ENCODE results near the gene TMEM182. TPM values are rescaled to one million over a fixed set of nuclear protein-coding genes. Genes with fewer than 3 reads are reported as not detected.

TMEM182 gene, protein sequence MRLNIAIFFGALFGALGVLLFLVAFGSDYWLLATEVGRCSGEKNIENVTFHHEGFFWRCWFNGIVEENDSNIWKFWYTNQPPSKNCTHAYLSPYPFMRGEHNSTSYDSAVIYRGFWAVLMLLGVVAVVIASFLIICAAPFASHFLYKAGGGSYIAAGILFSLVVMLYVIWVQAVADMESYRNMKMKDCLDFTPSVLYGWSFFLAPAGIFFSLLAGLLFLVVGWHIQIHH
- 3.7 TPM for total RNA-seq
- long read RNA-seq, partial matches to known transcripts, result 0 of 6 reads
- long read RNA-seq, other reads (novel, unspliced or antisense), result 1 of 6 reads

GRCh38 chr2:102761763-102762162, at the start of gene TMEM182:
Gene TMEM182 (plus strand): TSS chr2:102762031. CDS start chr2:102762218, 187 bp downstream.
- no peaks in the 10 kb centered on the region for H3K27me3 ChIP-seq (ENCODE audit: low read depth)
- ATAC-seq (no peak), DNase-seq (no peak)
- intact Hi-C loops (cut with DNase I), result no loop called here
- no peaks in the 10 kb centered on the region for H3K36me3 ChIP-seq
- H3K27ac ChIP-seq, result no peak within 1 kb of the TSS
- no peaks in the 10 kb centered on the region for H3K9me3 ChIP-seq
- TF ChIP-seq CTCF (IDR thresholded peaks at IDR 0.05), result no peak
- no peak within 1 kb of the TSS for H3K4me3 ChIP-seq
- no peaks in the 10 kb centered on the region for H3K4me1 ChIP-seq

DNA sequence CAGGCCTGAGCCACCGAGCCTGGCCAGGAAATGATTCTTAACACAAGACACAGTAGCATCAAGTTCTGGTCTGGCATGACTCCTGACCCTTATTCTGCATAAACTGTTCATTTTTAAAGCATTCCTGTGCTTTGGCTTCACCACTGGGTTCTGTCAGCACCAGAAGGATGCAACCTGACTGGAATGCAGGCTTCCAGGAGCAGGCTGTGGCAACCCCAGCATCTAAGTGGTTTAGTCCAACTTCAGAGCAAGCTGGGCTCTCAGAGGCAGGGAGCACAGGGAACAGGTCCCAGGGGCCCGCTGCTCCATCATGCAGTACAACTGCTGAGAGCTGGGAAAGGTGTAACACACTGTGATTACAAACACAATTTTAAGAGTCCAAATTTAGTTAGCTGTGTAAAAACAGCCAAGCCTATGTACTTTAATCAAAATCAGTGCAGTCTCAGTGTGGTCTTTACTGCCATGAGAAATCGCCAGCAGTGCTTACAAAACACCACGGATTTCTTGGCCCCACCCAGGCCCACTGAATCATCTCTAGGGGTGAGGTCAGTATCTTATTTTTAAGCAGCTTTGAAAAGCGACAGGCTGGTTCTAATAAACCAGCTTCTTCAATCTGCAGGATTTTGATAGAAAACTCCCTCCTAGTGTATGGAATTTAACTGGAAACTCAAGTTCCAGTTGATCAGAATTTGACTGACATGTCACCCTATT, 44.4 kb upstream of the TMEM182 start:
- intact Hi-C loops (cut with DNase I), result no loop called here
- TF ChIP-seq CTCF (IDR thresholded peaks at IDR 0.05), result no peak
- H3K9me3 ChIP-seq, result no peaks in the 10 kb centered on the region
- H3K27ac ChIP-seq, result no peak overlapping the region
- no peak for DNase-seq
- H3K4me1 ChIP-seq, result no peaks in the 10 kb centered on the region
- no peaks in the 10 kb centered on the region for H3K27me3 ChIP-seq (ENCODE audit: low read depth)
- no peak for ATAC-seq
- H3K36me3 ChIP-seq, result peaks cover 44% of the 10 kb centered on the region
- H3K4me3 ChIP-seq, result no peak overlapping the region

GRCh38 chr2:102718387-102719316, 43.2 kb upstream of the TMEM182 start:
- H3K27me3 ChIP-seq (ENCODE audit: low read depth), result no peaks in the 10 kb centered on the region
- ATAC-seq (no peak), DNase-seq (no peak)
- no peaks in the 10 kb centered on the region for H3K9me3 ChIP-seq
- no peak overlapping the region for H3K27ac ChIP-seq
- no peak for TF ChIP-seq CTCF (IDR thresholded peaks at IDR 0.05)
- no peak overlapping the region for H3K4me3 ChIP-seq
- H3K36me3 ChIP-seq, result peaks cover 56% of the 10 kb centered on the region
- no peaks in the 10 kb centered on the region for H3K4me1 ChIP-seq
- intact Hi-C loops (cut with DNase I), result no loop called here

DNA sequence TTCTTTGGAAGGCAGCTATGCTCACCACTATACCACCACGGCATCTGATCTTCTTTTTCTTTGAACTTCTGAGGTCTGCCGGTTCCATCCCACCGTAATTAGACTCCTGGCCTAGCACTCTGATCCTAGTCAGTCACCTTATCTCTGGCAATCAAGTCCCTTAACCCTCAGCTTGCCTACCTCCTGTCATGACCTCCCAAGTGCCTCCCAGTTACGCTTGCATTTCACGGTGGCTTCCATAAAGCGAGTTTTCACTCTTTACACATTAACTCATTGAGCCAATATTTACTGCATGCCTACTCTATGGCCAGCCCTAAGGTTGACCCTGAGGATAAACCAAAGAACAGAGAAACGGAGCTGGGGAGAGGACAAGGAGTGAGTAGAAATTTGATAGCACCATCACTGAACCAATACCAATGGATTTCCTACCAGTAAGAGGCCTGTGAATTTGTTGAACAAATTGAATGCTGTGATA, 37.8 kb upstream of the TMEM182 start:
- intact Hi-C loops (cut with DNase I), result no loop called here
- Histone ChIP-seq H3K27ac (no peak overlapping the region), H3K36me3 (peaks cover 61% of the 10 kb centered on the region), H3K27me3 (ENCODE audit: low read depth) (no peaks in the 10 kb centered on the region), H3K4me1 (no peaks in the 10 kb centered on the region), H3K4me3 (no peak overlapping the region), H3K9me3 (no peaks in the 10 kb centered on the region)
- no peak for TF ChIP-seq CTCF (IDR thresholded peaks at IDR 0.05)
- no peak for ATAC-seq
- no peak for DNase-seq

GRCh38 chr2:102724553-102724952, 37.3 kb upstream of the TMEM182 start:
- H3K27ac ChIP-seq, result no peak overlapping the region
- H3K4me1 ChIP-seq, result no peaks in the 10 kb centered on the region
- intact Hi-C loops (cut with DNase I), result no loop called here
- TF ChIP-seq CTCF (IDR thresholded peaks at IDR 0.05), result no peak
- no peak overlapping the region for H3K4me3 ChIP-seq
- H3K27me3 ChIP-seq (ENCODE audit: low read depth), result no peaks in the 10 kb centered on the region
- H3K9me3 ChIP-seq, result no peaks in the 10 kb centered on the region
- H3K36me3 ChIP-seq, result peaks cover 60% of the 10 kb centered on the region
- ATAC-seq (no peak), DNase-seq (no peak)
